DND-41 (cell line): ENCODE data around the gene DACT3.
A peak's percentile ranks its signal among the peaks of the same experiment; 100 is the strongest.

Source experiments
- CTCF ChIP-seq: IDR thresholded peaks from 2 replicates; pipeline ENCODE4 v1.5.1; 2012; ENCODE audit warnings: borderline replicate concordance, low read length, moderate library complexity, mild to moderate bottlenecking; ENCODE audit not compliant: poor library complexity, severe bottlenecking; ENCODE audit errors: extremely low read depth
- EZH2 ChIP-seq: IDR thresholded peaks from 3 replicates; pipeline ENCODE4 v1.6.1; 2012; ENCODE audit warnings: borderline replicate concordance, low read depth, mild to moderate bottlenecking, moderate library complexity, low read length, inconsistent platforms; ENCODE audit not compliant: severe bottlenecking

- TF ChIP-seq CTCF (peak; percentile 89), EZH2 (no peak)
Observed at GRCh38 chr19:46614114-46614722, 46.8 kb downstream of the DACT3 start.
